DOHH2 (cell line): ENCODE results near the gene NFIL3.

Experiments used
- CTCF ChIP-seq: fragments of 200-600 bp; sonication (generic); IDR thresholded peaks from one replicate; pipeline ENCODE4 v1.5.1; 2014; ENCODE audit warnings: antibody characterized with exemption, mild to moderate bottlenecking, low read depth, low read length; ENCODE audit not compliant: poor library complexity, severe bottlenecking
- EZH2phosphoT487 ChIP-seq: fragments of 200-600 bp; sonication (generic); IDR thresholded peaks from 2 replicates; pipeline ENCODE4 v1.6.1; 2017; ENCODE audit warnings: borderline replicate concordance, mild to moderate bottlenecking, antibody characterized with exemption, low read length, moderate library complexity, mixed read lengths

GRCh38 chr9:91421971-91422757 is 1.5 kb downstream of the NFIL3 start:
- TF ChIP-seq CTCF (no peak), EZH2phosphoT487 (peak; percentile 84; the same call in 1 of the 2 replicates)
